ENCODE results near the gene CLIP2.

GRCh38 chr7:74293577-74293908 lies 4.3 kb downstream of the CLIP2 start:
- TF ChIP-seq, protein P1, sequence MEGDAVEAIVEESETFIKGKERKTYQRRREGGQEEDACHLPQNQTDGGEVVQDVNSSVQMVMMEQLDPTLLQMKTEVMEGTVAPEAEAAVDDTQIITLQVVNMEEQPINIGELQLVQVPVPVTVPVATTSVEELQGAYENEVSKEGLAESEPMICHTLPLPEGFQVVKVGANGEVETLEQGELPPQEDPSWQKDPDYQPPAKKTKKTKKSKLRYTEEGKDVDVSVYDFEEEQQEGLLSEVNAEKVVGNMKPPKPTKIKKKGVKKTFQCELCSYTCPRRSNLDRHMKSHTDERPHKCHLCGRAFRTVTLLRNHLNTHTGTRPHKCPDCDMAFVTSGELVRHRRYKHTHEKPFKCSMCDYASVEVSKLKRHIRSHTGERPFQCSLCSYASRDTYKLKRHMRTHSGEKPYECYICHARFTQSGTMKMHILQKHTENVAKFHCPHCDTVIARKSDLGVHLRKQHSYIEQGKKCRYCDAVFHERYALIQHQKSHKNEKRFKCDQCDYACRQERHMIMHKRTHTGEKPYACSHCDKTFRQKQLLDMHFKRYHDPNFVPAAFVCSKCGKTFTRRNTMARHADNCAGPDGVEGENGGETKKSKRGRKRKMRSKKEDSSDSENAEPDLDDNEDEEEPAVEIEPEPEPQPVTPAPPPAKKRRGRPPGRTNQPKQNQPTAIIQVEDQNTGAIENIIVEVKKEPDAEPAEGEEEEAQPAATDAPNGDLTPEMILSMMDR (IDR thresholded peaks at IDR 0.05): no peak
- TF ChIP-seq POLR2A (IDR thresholded peaks at IDR 0.05): no peak

Data from prostate gland (tissue), 2 donors.